ENCODE measurements around the gene WDFY4. TPM values are rescaled to one million over a fixed set of nuclear protein-coding genes. Genes with fewer than 3 reads are reported as not detected.
"Not testable (repeated sequence)": the region's sequence is repeated elsewhere in the genome, so short reads cannot be mapped to it uniquely, and the experiment has no call there.

Gene WDFY4
- total RNA-seq, 1 donor, result not detected

- no peak overlapping the region for H3K4me3 ChIP-seq (ENCODE audit: low read depth, low read length)
- peak; percentile 25 for DNase-seq (ENCODE audit: low read depth)
- TF ChIP-seq CTCF (IDR thresholded peaks at IDR 0.05; ENCODE audit: insufficient read depth, low read length), result no peak
Measured at GRCh38 chr10:48638739-48639527, 45.7 kb upstream of the WDFY4 start.

- TF ChIP-seq CTCF (IDR thresholded peaks at IDR 0.05; ENCODE audit: insufficient read depth, low read length), result no peak
- DNase-seq (ENCODE audit: low read depth), result peak; percentile 59
- no peak overlapping the region for H3K4me3 ChIP-seq (ENCODE audit: low read depth, low read length)
Measured at GRCh38 chr10:48639632-48640031, 45.0 kb upstream of the WDFY4 start.

GRCh38 chr10:48640326-48640725 is 44.3 kb upstream of the WDFY4 start:
- TF ChIP-seq CTCF (IDR thresholded peaks at IDR 0.05; ENCODE audit: insufficient read depth, low read length), result no peak
- no peak overlapping the region for H3K4me3 ChIP-seq (ENCODE audit: low read depth, low read length)
- no peak for DNase-seq (ENCODE audit: low read depth)

- not testable (repeated sequence) for DNase-seq (ENCODE audit: low read depth); H3K4me3 ChIP-seq (ENCODE audit: low read depth, low read length)
Measured at GRCh38 chr10:48641099-48641690, 43.5 kb upstream of the WDFY4 start.

GRCh38 chr10:48645600-48645999 is 39.1 kb upstream of the WDFY4 start:
- no peak for DNase-seq (ENCODE audit: low read depth)
- no peak for TF ChIP-seq CTCF (IDR thresholded peaks at IDR 0.05; ENCODE audit: insufficient read depth, low read length)
- H3K4me3 ChIP-seq (ENCODE audit: low read depth, low read length), result no peak overlapping the region

- not testable (repeated sequence) for DNase-seq (ENCODE audit: low read depth); H3K4me3 ChIP-seq (ENCODE audit: low read depth, low read length)
Measured at GRCh38 chr10:48647073-48647472, 37.6 kb upstream of the WDFY4 start.

GRCh38 chr10:48648172-48648942 is 36.3 kb upstream of the WDFY4 start:
- no peak for TF ChIP-seq CTCF (IDR thresholded peaks at IDR 0.05; ENCODE audit: insufficient read depth, low read length)
- H3K4me3 ChIP-seq (ENCODE audit: low read depth, low read length), result no peak overlapping the region
- no peak for DNase-seq (ENCODE audit: low read depth)

All from fibroblast of the aortic adventitia (primary cell).